ENCODE data around the gene MYBPHL. TPM values are rescaled to one million over a fixed set of nuclear protein-coding genes. Genes with fewer than 3 reads are reported as not detected.

Gene MYBPHL
- total and polyA plus RNA-seq, 2 experiments from 2014 or later, result not detected

- TF ChIP-seq CTCF (conservative IDR thresholded peaks at IDR 0.05; ENCODE audit: low read depth in 2 of 2), result no peak
- no peak for TF ChIP-seq ZNF331 (CRISPR knock-in tag; IDR thresholded peaks at IDR 0.05; ENCODE audit: low read depth)
- TF ChIP-seq CREB1 (CRISPR knock-in tag; IDR thresholded peaks at IDR 0.05; ENCODE audit: low read depth), result no peak
- no peak for TF ChIP-seq EZH2 (IDR thresholded peaks at IDR 0.05; ENCODE audit: low read depth, unreplicated experiment)
- TF ChIP-seq, protein P1, sequence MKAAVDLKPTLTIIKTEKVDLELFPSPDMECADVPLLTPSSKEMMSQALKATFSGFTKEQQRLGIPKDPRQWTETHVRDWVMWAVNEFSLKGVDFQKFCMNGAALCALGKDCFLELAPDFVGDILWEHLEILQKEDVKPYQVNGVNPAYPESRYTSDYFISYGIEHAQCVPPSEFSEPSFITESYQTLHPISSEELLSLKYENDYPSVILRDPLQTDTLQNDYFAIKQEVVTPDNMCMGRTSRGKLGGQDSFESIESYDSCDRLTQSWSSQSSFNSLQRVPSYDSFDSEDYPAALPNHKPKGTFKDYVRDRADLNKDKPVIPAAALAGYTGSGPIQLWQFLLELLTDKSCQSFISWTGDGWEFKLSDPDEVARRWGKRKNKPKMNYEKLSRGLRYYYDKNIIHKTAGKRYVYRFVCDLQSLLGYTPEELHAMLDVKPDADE (IDR thresholded peaks at IDR 0.05), result no peak
- TF ChIP-seq REST (IDR thresholded peaks at IDR 0.05; ENCODE audit: unreplicated experiment), result no peak
- no peak for TF ChIP-seq EZH2phosphoT487 (IDR thresholded peaks at IDR 0.05; ENCODE audit: unreplicated experiment)
- TF ChIP-seq STAT1 (IDR thresholded peaks at IDR 0.05; ENCODE audit: unreplicated experiment), result no peak
These were observed 41.8 kb downstream of the MYBPHL start (continued) for GRCh38 chr1:109265016-109265415.

DNA sequence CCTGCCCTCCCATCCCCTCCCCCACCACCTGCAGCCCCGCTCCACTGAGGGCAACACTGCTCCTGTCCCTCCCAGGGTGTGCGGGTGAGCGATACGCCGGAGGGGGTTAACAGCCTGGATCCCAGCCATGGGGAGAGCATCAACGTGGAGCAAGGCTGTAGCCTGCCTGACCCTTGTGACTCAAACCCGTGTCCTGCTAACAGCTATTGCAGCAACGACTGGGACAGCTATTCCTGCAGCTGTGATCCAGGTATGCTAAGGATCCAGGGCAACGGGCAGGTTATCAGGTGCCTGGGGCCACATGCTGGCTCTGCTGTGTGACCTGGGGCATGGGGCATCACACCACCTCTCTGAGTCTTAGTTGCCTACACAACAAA lies 42.4 kb downstream of the MYBPHL start:
- Histone ChIP-seq H3K9me2 (ENCODE audit: insufficient read depth) (no peaks in the 10 kb centered on the region), H3K79me2 (replicated peaks; ENCODE audit: insufficient read depth) (no peaks in the 10 kb centered on the region), H3F3A (replicated peaks; ENCODE audit: low read depth) (0 out of 2 replicates have a peak, but pooled peaks cover 5% of the 10 kb centered on the region), H3K4me3 (no peak overlapping the region), H2AFZ (no peak overlapping the region), H4K20me1 (replicated peaks; ENCODE audit: insufficient read depth) (no peaks in the 10 kb centered on the region), H3K27me3 (ENCODE audit: insufficient read depth) (no peaks in the 10 kb centered on the region), H3K4me2 (no peak overlapping the region), H3K27ac (ENCODE audit: low read depth) (no peak overlapping the region), H3K4me1 (ENCODE audit: insufficient read depth) (no peaks in the 10 kb centered on the region; the same call in 1 of the 2 replicates), H3K36me3 (ENCODE audit: insufficient read depth) (no peaks in the 10 kb centered on the region; the same call in 1 of the 2 replicates)
- no peak for ATAC-seq
- Mint-ChIP-seq H3K9me3 (no peaks in the 10 kb centered on the region; the same call in 1 of the 3 replicates), H3K36me3 (ENCODE audit: low read depth) (peaks cover 6% of the 10 kb centered on the region; the same call in 2 of the 3 replicates), H3K27ac (no peak overlapping the region), H3K4me3 (no peak overlapping the region), H3K4me1 (peaks cover 16% of the 10 kb centered on the region), H3K27me3 (ENCODE audit: insufficient read depth, low read depth, poor library complexity) (peaks cover 10% of the 10 kb centered on the region)
- DNase-seq (ENCODE audit: low spot score), result no peak
- no peak for TF ChIP-seq ZNF462 (CRISPR knock-in tag; IDR thresholded peaks at IDR 0.05)
- TF ChIP-seq ZNF331 (CRISPR knock-in tag; IDR thresholded peaks at IDR 0.05; ENCODE audit: low read depth), result no peak

Data from GM23338 (cell line).